SKM-1 (cell line): ENCODE data around the gene ARPC2.

Source experiments
- DNase-seq: peaks from one replicate; lab custom pipeline; 2025; ENCODE audit not compliant: unreplicated experiment; lab: John Stamatoyannopoulos, UW

The ARPC2 gene

GRCh38 chr2:218252509-218253231 lies 35.7 kb downstream of the ARPC2 start:
- DNase-seq, result no peak

- DNase-seq, result no peak
These were observed 36.2 kb downstream of the ARPC2 start for GRCh38 chr2:218253232-218253625.

- no peak for DNase-seq
These were observed 38.5 kb downstream of the ARPC2 start for GRCh38 chr2:218255446-218255845.

GRCh38 chr2:218256612-218257350 lies 39.8 kb downstream of the ARPC2 start:
- no peak for DNase-seq

GRCh38 chr2:218257390-218257981 lies 40.5 kb downstream of the ARPC2 start:
- DNase-seq, result peak; percentile 88

GRCh38 chr2:218259099-218259961 lies 42.3 kb downstream of the ARPC2 start:
- no peak for DNase-seq

GRCh38 chr2:218260166-218260565 lies 43.2 kb downstream of the ARPC2 start:
- no peak for DNase-seq

GRCh38 chr2:218260742-218261422 lies 43.9 kb downstream of the ARPC2 start, which contains the start of gene GPBAR1:
GPBAR1 (plus strand) TSS chr2:218261015; CDS start chr2:218262725, 1,710 bp downstream.
- no peak for DNase-seq

GRCh38 chr2:218261423-218262236 lies 44.6 kb downstream of the ARPC2 start:
- no peak for DNase-seq

- no peak for DNase-seq
These were observed 45.2 kb downstream of the ARPC2 start for GRCh38 chr2:218262237-218262600.

- DNase-seq, result no peak
These were observed 45.9 kb downstream of the ARPC2 start for GRCh38 chr2:218262631-218263586.

- DNase-seq, result no peak
These were observed 47.0 kb downstream of the ARPC2 start for GRCh38 chr2:218263817-218264641.

GRCh38 chr2:218264773-218265561 lies 48.0 kb downstream of the ARPC2 start:
- DNase-seq, result no peak

GRCh38 chr2:218265626-218266025 lies 48.6 kb downstream of the ARPC2 start:
- no peak for DNase-seq

- DNase-seq, result no peak
These were observed 49.5 kb downstream of the ARPC2 start for GRCh38 chr2:218266316-218266979.

- DNase-seq, result no peak
These were observed 50.3 kb downstream of the ARPC2 start for GRCh38 chr2:218267259-218267658.
